Right renal cortex interstitium (tissue), 3 donors: ENCODE measurements around the gene MORF4L1. TPM values are rescaled to one million over a fixed set of nuclear protein-coding genes. Genes with fewer than 3 reads are reported as not detected.
"Not testable (repeated sequence)": the region's sequence is repeated elsewhere in the genome, so short reads cannot be mapped to it uniquely, and the experiment has no call there.

ENCODE experiments used
- DNase-seq, 3 donors: peaks; one replicate each; pipeline ENCODE4 v3.0.0-alpha.2; 2013; ENCODE audit warnings: low read depth in 3 of 3, low spot score in 2 of 3
- polyA plus RNA-seq, 3 donors: library from polyadenylated mRNA; unstranded; fragments of 120-200 nt; gene quantifications; one replicate each; pipeline ENCODE4 v1.2.1, GENCODE V29; 2013; ENCODE audit not compliant: insufficient read length in 3 of 3

The MORF4L1 gene
- polyA plus RNA-seq, 3 donors = 791 to 885 (median 842) TPM

DNA sequence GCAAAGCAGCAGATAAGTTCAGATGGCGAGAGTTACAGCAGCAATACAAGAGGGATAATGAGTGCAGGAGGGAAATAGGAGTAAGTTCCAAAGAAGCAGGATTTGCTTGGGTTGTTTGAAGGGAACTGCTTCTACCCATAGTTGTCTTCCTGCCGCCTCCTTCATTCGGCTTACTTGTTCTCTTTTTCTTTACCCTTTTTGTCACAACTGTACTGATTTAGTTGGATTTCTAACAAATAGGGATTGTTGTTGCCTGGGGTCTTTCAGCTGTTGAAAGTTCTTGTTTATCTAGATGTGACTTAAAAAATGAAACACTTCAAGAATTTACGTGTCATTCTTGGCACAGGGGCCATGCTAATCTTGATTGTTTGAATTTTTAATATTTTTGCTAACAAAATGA, 25.9 kb downstream of the MORF4L1 start:
- no peak for DNase-seq

DNA sequence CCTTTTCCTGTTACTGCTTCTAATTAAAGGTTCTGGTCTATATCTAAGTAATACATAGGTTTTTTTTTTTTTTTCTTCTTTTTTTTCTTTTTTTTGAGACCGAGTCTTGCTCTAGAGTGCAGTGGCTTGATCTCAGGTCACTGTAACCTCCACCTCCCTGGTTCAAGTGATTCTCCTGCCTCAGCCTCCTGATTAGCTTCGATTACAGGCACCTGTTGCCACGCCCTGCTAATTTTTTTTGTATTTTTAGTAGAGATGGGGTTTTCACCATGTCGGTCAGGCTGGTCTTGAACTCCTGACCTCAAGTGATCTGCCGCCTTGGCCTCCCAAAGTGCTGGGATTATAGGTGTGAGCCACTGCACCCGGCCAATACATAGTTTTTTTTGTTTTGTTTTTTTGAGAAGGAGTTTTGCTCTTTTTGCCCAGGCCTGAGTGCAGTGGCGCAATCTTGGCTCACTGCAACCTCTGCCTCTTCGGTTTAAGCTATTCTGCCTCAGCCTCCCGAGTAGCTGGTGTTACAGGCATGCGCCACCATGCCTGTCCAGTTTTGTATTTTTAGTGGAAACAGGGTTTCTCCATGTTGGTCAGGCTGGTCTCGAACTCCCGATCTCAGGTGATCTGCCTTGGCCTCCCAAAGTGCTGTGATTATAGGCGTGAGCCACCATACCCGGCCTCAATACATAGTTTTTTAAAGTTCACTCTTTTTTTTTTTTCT, 28.3 kb downstream of the MORF4L1 start:
- DNase-seq = not testable (repeated sequence)

DNA sequence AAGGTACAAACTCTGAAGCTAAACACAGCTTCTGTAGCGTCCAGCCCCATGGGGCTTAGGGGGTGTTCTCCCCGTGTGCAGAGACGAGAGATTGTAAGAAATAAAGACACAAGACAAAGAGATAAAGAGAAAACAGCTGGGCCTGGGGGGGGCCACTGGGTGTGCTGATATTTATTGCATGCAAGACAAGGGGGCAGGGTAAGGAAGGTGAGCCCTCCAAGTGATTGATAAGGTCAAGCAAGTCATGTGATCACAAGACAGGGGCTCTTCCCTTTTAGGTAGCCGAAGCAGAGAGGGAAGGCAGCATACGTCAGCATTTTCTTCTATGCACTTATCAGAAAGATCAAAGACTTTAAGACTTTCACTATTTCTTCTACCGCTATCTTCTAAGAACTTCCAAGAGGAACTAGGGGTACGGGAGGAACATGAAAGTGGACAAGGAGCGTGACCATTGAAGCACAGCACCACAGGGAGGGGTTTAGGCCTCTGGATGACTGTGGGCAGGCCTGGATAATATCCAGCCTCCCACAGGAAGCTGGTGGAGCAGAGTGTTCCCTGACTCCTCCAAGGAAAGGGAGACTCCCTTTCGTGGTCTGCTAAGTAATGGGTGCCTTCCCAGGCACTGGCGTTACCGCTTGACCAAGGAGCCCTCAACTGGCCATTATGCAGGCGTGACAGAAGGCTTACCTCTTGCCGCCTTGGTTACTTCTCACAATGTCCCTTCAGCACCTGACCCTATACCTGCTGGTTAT, 29.8 kb downstream of the MORF4L1 start:
- DNase-seq = not testable (repeated sequence)

DNA sequence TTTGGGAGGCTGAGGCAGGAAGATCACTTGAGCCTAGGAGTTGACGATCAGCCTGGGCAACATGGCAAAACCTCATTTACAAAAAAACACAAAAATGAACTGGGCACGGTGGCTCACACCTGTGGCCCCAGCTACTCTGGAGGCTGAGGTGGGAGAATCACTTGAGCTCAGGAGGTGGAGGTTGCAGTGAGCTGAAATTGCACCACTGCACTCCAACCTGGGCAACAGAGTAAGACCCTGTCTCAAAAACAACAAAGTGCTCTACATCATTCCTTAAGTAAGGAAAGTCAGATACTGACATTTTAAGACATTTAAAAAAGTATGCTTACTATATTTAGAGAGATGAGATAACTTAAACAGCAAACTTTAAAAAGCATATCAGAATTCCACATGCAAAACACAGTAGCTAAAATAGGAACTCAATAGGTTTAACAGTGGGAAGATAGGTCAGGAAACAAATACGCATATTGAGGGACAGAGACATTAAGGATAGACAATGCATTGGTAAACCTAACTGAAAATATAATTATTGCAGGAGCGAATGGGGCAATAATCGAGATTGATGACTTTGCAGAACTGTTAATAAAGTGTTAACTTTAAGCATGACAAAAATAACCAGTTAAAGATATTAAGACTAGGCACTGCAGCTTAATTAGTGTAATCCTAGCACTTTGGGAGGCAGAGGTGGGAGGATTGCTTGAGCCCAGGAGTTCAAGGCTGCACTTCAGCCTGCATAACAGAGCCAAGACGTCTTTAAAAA, 32.1 kb downstream of the MORF4L1 start:
- DNase-seq = no peak

DNA sequence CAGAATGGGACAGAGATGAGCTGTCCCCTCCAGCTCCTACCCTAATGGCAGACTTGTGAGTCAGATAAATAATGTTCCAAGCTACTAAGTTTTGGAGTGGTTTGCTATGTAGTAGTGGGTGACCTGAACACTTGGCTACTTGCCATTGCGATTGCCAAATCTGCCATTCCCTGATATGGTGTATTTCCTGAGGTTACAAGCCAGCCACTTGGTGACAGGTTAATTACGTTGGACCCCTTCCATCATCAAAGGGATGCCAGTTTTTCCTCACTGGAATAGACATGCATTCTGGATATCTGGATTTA, 33.6 kb downstream of the MORF4L1 start:
- no peak for DNase-seq

DNA sequence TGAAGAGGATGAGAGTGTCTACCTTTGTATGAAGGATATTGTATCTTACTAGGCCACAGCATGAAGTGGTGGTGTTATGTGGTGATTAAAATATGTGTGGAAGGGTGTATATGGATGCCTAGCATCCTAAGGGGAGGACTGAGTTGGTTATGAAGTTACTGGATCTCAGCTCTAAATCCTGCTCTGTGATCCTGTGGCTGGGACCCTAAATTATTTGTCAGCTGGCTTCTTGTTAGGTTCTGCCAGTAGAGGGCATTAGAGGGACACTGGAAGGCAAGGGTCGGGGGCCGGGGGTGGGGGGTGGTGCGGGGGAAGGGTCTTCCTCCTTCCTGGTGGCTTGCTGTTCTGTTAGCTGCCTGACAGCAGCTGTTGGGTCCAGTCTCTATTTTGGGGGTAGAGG, 34.9 kb downstream of the MORF4L1 start:
- DNase-seq = no peak

DNA sequence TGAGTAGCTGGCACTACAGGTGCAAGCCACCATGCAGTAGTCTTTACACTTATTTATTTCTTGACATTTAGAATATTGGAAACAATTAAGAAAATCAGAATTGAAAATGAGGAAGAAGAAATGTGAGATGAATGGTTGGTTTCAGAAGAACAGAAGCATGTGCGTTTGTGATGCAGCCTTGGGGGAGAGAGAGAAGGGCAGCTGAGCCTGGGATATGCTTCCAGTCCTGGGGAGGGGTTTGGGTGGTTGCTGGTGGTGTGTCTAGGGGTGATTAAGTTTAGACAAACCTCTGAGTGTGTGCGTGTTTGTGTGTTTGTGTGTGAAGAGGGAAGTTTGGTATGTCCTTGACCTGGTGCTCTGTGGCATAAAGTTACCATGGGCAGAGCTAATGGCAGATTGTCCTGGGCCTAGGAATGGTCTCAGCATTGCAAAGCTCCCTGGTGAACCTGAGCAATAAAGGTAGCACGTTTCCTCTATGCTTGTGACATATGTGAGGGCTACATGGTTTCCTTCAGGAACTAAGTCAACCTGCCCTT, 36.5 kb downstream of the MORF4L1 start:
- DNase-seq = no peak

DNA sequence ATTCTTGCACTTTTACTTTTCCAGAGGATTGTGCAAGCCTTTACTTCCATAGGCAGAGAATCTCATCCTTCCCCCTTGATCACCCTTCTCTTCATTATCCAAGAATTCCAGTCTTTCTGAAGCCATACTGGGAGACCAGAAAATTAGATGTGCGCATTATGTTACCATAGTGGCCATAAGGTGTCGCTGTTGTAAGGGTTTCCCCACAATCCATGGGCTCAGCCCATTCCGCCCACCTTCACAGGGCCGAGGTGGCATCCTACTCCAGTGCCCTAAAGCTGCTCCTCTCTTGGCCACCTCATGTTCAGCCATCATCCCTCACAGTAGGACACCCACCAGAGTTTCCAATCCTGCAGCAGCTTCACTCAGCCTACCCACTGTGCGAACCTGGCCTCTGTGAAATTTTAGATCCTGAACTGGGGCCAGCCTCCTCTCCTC, 37.1 kb downstream of the MORF4L1 start:
- no peak for DNase-seq

DNA sequence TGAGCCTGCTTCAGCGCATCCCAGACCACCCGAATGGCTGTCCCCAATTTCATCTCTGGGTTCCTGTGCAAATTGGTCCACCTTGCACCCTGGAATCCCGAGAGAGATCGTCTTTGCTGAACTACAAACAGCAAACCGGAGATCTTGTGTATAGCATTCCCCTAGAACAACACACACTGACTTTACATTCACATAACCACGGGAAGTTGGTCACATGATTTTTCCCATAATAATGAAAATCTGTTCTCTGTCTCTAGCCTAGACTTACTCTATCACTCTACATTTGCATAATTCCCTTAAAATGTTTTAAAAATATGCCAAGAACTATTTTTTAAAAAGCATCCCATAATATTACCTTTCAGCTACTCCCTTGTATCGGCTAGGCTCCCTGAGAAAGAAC, 37.6 kb downstream of the MORF4L1 start:
- DNase-seq = no peak

DNA sequence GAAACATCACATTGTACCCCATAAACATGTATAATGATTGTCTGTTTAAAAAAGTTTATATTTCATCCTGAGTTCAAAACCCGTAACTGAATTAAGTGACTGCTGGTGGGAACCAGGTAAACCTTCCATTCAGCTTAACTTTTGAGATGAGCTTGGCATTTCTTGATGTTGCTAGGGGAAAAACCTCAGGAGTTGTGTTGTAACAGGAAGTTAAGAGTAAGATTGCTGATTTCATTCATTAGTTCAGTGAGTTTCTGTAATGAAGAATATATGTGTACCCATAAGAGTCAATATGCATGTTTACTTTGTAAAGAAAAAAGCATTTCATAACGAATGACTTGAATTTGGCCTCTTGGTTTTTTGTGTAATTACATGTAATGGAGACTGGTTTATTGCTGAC, 39.6 kb downstream of the MORF4L1 start:
- no peak for DNase-seq

DNA sequence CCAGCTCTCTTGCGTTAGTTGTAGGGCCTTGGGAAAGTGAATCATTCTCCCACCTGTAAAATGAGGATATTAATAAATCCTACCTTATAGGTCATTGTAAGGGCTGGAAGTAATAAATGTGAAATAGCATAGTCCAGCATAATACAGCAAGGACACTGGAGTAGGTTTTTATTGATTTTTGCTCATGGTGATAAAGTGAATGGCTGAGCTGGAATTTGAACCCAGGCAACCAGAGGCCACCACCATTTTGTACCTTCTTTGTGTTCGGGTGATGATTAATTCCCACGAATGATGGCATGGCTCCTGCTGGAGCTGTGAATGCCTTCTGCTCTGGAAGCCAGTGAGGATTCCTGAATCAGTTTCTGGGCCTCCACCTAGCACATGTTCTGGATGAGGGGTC, 40.3 kb downstream of the MORF4L1 start:
- DNase-seq = no peak

DNA sequence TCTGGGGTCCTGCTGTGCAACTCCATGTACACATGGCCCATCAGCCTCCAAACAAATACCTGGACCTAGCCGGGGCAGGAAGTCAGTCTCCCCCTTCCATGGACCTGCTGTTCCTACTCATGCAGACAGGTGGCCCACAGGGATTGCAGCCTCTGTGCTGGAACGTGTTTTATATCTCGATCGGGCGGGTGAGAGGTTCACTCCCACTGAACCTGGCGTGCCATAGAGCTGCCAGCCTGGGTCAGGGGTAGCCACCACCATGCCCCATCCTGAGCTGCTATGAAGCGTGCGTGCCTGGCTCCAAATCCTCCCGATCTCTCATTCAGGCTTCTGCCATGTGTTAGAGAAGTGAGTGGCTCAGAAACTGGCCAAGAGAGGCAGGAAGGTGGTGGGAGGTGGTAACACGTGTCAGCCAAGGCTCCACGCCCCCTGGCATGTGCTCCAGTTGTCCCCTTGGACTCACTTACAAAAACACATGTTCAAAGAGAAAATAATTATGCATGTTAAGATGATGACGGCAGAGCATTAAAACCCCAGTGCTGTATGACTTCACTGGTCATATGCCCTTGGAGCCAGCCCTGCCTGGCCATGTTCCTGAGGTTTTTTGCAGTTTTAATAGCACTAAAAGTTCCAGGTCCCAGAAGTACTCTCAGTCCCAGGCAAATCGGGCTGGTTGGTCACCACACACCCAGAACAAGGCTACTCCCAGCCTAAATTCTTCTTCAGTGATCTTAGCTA, 41.5 kb downstream of the MORF4L1 start:
- DNase-seq = no peak

DNA sequence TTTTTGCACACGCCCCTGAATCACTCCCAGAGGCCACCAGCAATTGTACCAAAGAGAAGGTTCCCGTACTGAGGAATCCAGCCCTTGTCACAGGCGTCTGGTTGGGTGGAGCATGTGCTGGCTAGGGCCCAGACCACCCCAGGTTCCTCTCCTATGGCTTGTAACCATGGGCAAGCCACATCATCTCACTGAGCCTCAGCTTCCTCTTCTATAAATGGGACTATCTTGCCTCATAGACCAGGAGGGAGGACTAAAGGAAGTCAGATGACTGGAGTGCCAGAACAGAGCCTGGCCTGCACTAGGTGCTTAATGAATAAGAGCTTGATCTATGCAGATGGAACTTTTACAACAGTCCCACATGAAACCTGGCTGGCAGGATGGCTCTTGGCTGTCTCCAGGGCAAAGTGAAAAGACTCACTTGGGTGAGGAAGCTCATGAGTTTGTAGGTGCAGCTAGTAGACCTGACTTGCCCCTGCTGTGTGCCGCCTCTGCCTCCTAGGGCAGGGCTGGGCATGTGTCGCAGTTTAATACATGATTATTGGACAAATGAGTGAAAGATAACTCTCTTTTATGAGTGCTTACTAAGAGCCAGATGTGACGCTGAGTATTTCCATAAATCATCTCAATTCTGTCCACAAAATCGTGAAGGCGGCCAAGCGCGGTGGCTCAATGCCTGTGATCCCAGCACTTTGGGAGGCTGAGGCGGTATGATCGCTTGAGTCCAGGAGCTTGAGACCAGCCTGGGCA, 42.8 kb downstream of the MORF4L1 start:
- DNase-seq = no peak

DNA sequence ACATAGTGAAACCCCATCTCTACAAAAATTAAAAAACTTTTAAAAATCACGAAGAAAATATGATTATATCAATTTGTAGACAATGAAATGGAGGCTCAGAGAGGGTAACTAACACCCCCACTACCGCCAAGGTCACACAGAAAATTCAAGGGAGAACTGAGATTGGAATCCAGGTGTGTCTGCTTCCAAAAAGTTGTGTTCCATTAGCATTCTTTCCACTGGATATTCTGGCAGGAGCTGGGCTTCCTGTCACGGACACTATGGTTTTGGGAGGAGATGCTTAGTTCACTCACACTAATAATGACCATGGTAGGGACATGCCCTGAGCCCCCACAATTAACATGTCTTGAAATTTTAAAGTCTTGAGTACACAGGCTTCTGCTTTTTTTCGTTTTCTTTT, 43.4 kb downstream of the MORF4L1 start:
- DNase-seq = no peak

DNA sequence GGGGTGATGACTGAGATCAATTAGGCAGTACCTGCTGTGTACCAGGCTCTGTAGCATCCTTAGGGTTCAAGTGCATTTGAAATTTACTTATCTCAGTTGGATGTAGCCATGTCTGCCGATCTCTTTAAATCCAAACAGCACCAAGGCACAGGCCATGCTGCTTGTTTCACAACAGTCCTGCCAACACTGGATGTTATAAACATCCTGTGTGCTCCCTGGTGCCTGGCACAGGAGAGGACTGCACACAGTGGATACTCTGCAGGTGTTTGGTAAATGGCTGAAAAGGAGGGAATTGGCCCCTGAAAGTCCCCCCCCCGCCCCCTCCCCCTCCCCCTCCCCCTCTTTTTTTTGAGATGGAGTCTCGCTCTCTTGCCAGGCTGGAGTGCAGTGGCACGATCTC, 45.2 kb downstream of the MORF4L1 start:
- DNase-seq = no peak

DNA sequence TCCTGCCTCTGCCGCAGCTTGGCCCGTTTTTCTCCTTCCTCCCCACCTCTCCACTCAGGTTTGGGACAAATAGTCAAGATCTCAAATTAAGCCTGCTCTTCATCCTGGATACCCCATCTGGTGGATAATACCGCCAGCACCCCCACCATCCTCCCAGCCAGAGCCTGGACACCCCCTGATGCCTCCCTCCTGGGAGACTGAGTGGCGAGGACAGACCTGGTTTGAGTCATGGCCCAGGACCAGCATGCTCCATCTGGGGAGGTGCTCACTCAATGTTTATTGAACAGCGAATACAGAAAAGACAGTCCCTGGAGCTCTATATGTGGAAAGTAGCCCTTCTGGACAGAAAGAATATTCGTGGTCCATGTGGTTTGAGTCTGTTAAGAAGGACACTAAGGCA, 48.8 kb downstream of the MORF4L1 start:
- DNase-seq = no peak

DNA sequence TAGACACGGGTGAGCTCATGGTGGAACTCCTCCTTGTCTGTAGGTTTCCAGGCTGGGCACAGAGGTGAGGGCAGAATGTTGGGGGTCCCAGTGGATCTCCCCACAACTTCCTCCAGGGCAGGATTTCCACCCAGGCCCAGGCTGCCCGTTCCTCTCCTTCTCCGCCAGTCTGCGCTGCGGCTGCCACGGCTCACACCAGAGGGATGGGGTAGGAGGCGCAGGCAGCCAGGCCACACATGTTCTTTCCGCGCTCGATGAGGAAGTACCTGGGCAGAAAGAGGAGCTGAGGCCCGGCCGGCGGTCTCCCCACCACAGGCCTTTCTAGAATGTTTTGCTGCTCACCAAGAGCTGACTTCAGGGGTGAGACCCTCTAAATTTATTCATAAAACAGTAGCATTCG, 49.2 kb downstream of the MORF4L1 start:
- DNase-seq = no peak

DNA sequence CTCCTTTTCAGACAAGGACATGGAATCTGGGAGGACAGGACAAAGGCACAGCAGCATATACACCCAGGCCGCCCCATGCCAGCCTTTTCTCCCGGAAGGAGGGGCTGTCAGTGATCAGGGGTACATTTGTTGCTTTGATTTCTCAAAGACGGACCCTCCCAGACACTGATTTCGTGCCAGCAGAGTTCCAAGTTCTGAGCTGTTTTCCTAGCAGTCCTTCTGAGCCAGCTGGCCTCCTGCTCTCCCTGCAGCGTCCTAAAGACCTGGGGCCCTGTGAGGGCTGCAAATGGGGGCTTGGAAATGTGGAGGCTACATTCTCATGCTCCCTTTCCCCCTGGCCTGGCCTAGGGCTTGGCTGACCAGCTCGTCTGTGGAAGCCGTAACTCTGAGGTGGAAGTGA, 49.8 kb downstream of the MORF4L1 start:
- no peak for DNase-seq

DNA sequence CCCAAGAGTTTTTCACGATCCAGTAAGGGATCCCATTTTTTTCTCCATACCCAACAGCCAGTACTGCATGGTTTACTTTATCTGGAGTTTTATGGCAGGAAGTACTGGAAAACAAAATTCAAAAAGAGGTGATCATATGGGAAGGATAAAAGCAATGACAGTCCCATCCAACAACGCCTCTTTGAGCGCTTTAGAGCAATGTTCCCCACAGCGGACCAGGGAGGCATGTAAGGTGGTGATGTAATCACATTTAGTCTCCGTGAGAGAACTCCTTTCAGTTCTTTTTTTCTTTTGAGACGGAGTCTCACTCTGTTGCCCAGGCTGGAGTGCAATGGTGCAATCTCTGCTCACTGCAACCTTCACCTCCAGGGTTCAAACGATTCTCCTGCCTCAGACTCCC, 50.3 kb downstream of the MORF4L1 start:
- DNase-seq = no peak
